Measurements from ENCODE around the gene TKFC.

The TKFC gene

DNA sequence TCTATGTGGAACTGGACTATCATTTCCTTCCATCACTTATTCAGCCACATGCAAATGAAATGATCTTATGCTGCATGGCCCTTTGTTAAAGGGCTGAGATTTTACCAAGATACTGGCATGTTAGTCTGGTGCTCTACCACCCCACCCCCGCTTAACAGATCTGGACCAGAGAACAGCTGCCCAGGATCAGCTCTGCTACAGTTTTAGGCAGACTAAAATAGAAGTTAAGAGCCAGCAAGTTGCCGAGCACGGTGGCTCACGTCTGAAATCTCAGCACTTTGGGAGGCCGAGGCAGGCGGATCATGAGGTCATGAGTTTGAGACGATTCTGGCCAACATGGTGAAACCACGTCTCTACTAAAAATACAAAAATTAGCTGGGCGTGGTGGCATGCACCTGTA, 4.7 kb upstream of the TKFC start:
- TF ChIP-seq, protein P1, sequence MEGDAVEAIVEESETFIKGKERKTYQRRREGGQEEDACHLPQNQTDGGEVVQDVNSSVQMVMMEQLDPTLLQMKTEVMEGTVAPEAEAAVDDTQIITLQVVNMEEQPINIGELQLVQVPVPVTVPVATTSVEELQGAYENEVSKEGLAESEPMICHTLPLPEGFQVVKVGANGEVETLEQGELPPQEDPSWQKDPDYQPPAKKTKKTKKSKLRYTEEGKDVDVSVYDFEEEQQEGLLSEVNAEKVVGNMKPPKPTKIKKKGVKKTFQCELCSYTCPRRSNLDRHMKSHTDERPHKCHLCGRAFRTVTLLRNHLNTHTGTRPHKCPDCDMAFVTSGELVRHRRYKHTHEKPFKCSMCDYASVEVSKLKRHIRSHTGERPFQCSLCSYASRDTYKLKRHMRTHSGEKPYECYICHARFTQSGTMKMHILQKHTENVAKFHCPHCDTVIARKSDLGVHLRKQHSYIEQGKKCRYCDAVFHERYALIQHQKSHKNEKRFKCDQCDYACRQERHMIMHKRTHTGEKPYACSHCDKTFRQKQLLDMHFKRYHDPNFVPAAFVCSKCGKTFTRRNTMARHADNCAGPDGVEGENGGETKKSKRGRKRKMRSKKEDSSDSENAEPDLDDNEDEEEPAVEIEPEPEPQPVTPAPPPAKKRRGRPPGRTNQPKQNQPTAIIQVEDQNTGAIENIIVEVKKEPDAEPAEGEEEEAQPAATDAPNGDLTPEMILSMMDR (IDR thresholded peaks at IDR 0.05; ENCODE audit: insufficient read depth, low read length, missing control alignments) = no peak
- DNase-seq (ENCODE audit: low read depth, low spot score) = no peak
- no peak overlapping the region for H3K4me3 ChIP-seq (ENCODE audit: low read depth, low read length)
- POLR2A ChIA-PET = interaction anchor here (1.0 kb wide), 1 partner anchor 34 kb away, joined by 3 read pairs; the partner anchor contains the start of gene TMEM138
- CTCF ChIA-PET = interaction anchor here (0.9 to 11.7 kb wide), 9 partner anchors 8 to 74 kb away, joined by 3 to 150 read pairs (median 4); partner anchors contain the start of genes TMEM138 and TMEM216

DNA sequence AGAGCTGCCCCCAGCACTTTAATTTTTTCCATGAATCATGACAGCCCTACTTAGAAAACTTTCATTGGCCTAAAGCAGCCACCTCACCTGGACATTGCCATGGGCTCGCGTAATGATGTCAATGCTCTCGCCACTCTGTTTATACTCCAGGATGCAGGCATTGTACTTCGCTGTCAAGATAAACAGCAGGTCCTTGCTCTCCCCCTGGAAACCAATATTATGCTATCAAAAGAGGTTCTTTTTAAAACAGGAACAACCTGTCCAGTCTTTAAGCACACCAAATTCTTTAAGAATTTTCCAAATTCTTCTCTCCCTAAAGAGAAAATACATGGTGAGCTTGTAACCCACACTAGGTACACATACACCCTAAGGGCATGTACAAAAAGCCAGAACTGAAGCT, 3.2 kb upstream of the TKFC start:
- H3K4me3 ChIP-seq (ENCODE audit: low read depth, low read length) = no peak overlapping the region
- no peak for DNase-seq (ENCODE audit: low read depth, low spot score)
- CTCF ChIA-PET = interaction anchor here (0.9 to 11.7 kb wide), 4 partner anchors 41 to 76 kb away, joined by 4 to 150 read pairs (median 14); partner anchors contain the start of gene TMEM216
- POLR2A ChIA-PET = no interaction called here
- TF ChIP-seq, protein P1 (IDR thresholded peaks at IDR 0.05; ENCODE audit: insufficient read depth, low read length, missing control alignments) = no peak

DNA sequence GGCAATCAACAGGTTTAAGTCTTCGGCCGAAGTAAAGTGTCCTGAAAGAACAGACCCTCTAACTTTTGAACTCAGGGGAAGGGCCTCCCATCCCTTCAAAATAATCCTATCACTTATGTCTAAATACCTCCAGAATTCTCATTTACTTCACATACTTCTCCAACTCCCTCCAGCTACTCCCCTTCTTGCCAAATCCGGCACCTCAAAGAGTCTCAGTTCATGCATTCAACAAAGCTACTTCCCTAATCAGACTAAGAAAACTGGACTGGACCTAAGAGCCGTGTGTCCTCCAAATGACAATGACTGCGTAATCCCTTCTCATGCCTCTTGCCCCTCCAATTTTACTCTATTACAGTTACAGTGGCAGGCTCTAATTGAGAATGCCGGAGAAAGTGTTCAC, 1.4 kb upstream of the TKFC start:
- no peak for DNase-seq (ENCODE audit: low read depth, low spot score)
- TF ChIP-seq, protein P1 (IDR thresholded peaks at IDR 0.05; ENCODE audit: insufficient read depth, low read length, missing control alignments) = no peak
- ChIA-PET CTCF (interaction anchor here (0.7 to 11.7 kb wide), 6 partner anchors 16 to 77 kb away, joined by 3 to 150 read pairs (median 5); partner anchors contain the start of genes CYB561A3, TMEM138 and TMEM216), POLR2A (interaction anchor here (1.4 kb wide), 1 partner anchor 30 kb away, joined by 8 read pairs; the partner anchor contains the start of genes CYB561A3 and TMEM138)
- H3K4me3 ChIP-seq (ENCODE audit: low read depth, low read length) = peak overlapping the region; percentile 95

DNA sequence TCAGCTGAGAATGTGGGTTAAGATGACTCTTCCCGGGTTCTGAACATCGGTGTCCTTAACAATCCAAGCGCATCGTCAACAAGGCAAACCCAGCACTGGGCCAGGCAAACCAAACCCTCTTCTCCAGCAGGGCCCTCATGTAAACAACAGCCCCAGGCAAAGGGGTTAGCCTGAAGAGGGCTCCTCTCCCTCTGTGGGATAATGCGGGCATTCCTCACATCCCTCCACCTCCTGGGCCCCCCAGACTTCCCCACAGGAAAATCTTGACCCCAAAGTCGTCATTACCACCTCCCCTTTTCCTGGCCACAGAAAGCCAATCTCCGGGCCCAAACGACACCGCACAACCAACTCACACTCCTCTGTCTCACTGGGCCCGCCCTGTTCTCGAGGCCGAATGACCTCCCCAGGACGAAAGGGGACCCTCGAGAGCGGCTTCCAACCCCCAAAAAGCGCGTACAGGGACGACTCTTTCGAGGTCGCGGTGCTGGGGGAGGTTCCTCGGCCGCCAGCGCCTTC, 689 bp upstream of the TKFC start:
- no peak for DNase-seq (ENCODE audit: low read depth, low spot score)
- CTCF ChIA-PET = interaction anchor here (0.7 to 11.7 kb wide), 4 partner anchors 16 to 52 kb away, joined by 3 to 150 read pairs (median 4); partner anchors contain the start of genes CYB561A3 and TMEM138

DNA sequence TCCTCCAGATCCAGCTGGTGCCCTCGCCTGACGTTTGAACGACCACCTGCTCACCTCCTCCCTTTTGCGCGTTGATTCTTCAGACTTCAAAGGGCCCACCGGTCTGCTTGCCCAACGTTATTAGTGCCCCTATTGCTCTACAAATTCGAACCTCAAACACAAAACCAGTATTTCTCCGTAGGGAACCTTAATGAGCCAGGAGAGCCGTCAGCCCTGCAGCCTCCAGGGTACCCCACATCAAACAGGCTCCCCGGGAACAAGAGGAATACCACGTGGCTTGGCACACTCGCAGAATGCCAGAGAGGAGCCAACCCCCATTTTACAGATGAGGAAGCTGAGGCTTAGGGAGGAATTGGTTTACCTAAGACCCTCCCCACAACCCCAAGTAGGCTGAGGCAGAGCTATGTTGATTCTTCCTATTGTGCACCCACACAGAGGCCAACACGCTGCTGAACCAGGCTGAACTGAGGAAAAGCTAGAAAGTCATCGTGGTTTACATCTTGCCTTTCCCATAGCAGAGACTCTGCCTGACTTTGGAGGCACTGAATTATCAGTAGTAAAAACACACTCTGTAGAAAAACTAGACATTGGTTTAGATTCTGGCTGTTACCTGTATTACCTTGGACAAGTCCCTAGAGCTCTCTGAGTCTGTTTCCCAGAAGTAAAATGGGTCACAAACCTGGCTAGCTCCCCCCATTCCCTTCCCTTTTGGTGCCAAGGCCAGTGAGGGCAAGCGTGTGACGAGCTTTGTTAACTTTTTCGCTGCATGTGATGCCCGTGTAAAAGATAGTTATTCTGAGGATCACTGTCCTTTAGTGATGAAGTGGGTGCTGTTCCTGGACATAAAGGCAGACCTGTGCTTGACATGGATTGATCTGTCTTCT, 764 bp downstream of the TKFC start:
- no peak for DNase-seq (ENCODE audit: low read depth, low spot score)
- ChIA-PET CTCF (interaction anchor here (1.2 to 10.1 kb wide), 10 partner anchors 8 to 103 kb away, joined by 3 to 926 read pairs (median 4); partner anchors contain the start of genes CYB561A3, TMEM138 and TMEM216), POLR2A (interaction anchor here (1.5 to 1.8 kb wide), 3 partner anchors 28 to 53 kb away, joined by 6 to 9 read pairs (median 6); partner anchors contain the start of genes CYB561A3 and TMEM138)
- TF ChIP-seq, protein P1 (IDR thresholded peaks at IDR 0.05; ENCODE audit: insufficient read depth, low read length, missing control alignments) = no peak
- H3K4me3 ChIP-seq (ENCODE audit: low read depth, low read length) = peak overlapping the region; percentile 95

More for the DNA sequence above, 689 bp upstream of the TKFC start:
- POLR2A ChIA-PET = interaction anchor here (1.4 kb wide), 1 partner anchor 29 kb away, joined by 8 read pairs; the partner anchor contains the start of genes CYB561A3 and TMEM138
- H3K4me3 ChIP-seq (ENCODE audit: low read depth, low read length) = peak overlapping the region; percentile 95
- TF ChIP-seq, protein P1 (IDR thresholded peaks at IDR 0.05; ENCODE audit: insufficient read depth, low read length, missing control alignments) = no peak
